HG03432 (cell line): Measurements from ENCODE around the gene LCNL1.

Source experiments
- ATAC-seq: cut with Tn5 transposase; IDR thresholded peaks from one replicate; pipeline ENCODE4 v1.9.1; 2021; ENCODE audit warnings: mild to moderate bottlenecking, moderate library complexity; ENCODE audit not compliant: unreplicated experiment

LCNL1 gene

GRCh38 chr9:136973618-136974617 is 8.9 kb upstream of the LCNL1 start:
- no peak for ATAC-seq

- ATAC-seq = no peak
Measured at GRCh38 chr9:136974817-136975535, 7.8 kb upstream of the LCNL1 start.

DNA sequence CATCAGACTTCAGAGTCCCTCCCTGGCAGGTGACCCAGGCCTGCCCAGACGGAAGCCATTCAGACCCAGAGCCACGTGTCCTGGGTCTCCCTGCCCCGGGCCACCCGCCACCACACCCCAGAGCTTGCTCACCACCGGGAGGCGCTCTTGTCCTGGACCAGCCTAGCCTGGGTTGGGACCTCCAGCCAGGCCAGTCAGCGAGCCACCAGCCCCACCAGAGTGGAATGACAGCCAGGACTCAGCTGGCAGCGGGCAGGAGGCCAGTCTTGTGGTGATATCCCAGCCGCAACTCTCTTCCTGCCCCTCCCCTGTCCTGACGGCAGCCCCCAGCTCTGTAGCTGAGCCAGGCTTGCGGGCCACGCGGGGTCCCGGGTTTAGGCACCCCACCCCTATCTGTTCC is 7.1 kb upstream of the LCNL1 start:
- no peak for ATAC-seq

- no peak for ATAC-seq
Measured at GRCh38 chr9:136977223-136977622, 5.6 kb upstream of the LCNL1 start, which contains the start of gene PTGDS. Gene PTGDS (plus strand): TSS chr9:136977504. CDS start chr9:136977579, 75 bp downstream.

DNA sequence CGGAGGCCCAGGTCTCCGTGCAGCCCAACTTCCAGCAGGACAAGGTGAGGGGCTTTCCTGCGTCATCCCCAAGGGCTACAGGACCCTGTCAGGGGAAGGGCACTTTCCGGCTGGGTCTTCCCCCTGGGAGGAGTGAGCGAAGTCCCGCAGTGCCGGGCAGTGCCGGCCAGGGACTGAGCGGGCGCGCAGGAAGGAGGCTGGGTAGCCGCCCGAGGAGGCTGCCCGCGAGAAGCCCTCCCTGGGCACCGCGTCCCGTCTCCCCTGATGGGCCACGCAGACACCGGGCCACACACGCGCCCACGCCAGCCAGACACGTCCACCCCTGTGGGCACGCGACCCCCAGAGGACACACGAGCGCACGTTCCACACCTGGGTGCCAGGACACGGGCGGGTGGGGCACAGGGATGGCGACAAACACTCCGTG is 5.1 kb upstream of the LCNL1 start:
- ATAC-seq = no peak

DNA sequence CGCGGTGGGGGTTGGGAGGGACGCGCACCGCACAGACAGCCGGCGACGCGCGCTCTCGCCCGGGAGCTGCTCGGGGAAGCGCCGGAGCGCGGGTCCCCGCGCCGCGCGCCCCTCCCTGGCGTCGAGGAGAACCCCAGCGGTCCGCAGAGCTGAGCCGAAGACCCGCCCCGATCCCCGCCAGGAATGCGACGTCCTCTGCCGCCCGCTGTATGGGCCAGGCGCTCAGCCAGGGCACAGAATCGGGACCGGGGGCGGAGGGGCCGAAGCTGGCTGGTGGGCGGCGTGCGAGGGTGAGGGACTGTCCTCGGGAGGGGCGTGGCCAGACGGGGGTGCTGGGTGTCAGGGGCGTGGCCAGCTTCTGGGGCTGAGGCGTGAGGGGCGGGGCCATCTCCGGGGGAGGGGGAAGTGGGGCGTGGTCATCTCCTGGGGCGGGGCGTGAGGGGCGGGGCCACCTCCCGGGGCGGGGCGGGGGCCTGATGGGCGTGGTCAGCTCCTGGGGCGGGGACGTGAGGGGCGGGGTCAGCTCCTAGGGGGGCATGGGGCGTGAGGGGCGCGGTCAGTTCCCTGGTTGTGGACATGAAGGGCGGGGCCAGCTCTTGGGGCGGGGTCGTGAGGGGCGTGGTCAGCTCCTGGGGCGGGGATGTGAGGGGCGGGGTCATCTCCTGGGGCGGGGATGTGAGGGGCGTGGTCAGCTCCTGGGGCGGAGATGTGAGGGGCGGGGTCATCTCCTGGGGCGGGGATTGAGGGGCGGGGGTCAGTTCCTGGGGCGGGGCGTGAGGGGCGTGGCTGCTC is 4.5 kb upstream of the LCNL1 start:
- ATAC-seq = no peak

DNA sequence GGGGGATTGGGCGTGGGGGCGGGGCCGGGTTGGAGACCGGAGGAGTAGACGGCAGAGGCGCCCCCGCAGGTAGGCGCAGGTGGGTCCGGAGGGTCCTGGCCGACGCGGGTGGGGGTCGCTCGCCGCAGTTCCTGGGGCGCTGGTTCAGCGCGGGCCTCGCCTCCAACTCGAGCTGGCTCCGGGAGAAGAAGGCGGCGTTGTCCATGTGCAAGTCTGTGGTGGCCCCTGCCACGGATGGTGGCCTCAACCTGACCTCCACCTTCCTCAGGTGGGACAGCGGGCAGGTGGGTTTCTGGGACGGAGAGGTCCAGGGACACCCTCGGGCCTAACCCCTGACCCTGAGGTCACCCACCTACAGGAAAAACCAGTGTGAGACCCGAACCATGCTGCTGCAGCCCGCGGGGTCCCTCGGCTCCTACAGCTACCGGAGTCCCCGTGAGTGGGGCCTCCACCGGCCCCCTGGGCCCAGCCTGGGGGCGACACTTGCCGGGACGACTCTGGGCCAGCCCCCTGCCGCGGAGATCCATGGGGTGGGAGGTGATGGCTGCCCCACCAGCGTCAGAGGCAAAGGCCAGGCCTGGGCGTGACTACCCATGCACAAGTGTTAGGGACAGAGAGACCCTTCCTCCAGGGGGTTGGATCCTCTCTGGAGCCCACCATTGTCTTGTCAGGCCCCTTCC is 3.8 kb upstream of the LCNL1 start:
- no peak for ATAC-seq

DNA sequence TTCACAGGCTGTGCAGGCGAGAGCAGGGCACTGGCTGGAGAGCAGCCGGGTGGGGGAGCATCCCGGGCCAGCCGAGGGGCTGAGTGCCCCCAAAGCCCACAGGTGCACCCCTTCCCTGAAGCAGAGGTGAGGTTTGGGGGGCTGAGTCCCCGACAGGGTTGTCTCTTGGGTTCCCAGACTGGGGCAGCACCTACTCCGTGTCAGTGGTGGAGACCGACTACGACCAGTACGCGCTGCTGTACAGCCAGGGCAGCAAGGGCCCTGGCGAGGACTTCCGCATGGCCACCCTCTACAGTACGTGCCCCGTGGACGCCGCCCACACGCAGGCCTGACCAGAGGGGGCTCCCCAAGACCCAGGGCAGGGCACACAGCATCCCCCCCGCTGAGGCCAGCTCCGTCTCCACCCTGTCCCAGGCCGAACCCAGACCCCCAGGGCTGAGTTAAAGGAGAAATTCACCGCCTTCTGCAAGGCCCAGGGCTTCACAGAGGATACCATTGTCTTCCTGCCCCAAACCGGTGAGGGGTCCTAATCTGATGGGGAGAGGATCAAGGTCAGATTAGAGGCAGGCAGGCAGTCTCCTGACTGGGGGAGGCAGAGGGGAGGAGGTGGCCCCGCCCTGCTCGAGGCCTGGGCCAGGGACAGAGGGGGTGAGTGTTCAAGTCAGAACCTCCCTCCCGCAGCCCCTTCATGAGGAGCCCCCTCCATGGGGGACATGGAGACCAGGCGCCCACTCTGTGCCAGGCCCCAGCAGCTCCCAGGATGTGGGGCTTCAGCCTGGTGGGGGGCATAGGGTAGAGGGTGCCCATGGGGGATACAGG is 2.8 kb upstream of the LCNL1 start:
- no peak for ATAC-seq

DNA sequence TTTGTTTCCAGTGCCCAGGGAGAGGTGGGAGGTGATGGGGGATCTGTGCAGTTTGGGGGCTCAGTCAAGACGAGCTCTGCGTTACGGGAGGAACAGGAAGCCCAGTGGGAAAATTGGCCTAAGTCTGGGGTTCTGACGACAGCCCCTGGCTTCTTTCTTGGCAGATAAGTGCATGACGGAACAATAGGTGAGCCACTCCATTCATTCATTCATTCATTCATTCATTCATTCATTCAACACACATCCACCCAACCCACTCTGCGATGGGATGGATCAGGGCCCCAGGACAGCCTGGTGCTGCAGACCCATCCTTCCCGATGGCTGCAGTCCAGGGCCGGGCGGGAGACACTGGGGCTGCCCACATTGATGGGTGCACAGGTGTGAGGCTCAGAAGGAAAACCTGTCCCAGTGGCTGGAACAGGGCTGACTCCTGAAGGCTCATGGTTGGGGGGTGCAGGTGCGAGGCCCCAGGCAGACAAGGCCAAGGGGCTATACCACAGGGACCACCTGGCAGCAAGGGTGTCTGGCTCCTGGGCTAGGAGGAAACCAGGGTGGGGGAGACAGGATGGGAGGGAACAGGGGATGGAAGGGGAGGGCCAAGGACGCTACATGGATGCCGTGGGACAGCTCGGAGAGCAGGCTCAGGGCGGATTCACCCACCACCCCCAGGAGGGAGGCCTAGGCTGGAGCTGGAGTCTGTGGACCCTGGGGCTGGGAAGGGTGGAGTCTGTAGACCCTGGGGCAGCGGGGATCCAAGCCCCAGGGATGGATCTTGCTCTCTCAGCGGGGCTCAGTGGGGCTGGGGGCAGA is 1.9 kb upstream of the LCNL1 start:
- no peak for ATAC-seq

GRCh38 chr9:136981588-136982231 is 1.1 kb upstream of the LCNL1 start:
- no peak for ATAC-seq

GRCh38 chr9:136983167-136983566 is 374 bp downstream of the LCNL1 start:
- no peak for ATAC-seq

GRCh38 chr9:136983656-136984314 is 992 bp downstream of the LCNL1 start:
- ATAC-seq = no peak

GRCh38 chr9:136984464-136985026 is 1.8 kb downstream of the LCNL1 start:
- no peak for ATAC-seq

- no peak for ATAC-seq
Measured at GRCh38 chr9:136985027-136985602, 2.3 kb downstream of the LCNL1 start.

DNA sequence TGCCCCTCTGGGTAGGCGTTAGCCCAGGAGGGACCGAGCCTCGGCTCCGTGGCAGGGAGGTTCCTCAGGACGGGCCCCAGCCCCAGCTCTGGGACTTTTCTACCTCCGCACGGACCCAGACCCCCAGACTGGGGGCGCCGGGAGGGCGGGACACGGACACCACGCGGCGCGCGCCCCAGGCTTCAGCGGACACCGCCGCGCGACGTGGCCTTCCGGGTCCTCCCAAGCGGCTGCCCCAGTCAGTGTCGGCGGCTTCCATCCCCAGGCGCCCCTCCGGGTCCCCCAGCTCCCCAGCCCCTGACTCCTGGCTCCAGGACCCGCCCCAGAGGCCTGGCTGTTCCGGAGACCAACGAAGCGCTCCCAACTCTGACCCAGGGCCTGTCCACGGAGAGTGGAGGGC is 3.1 kb downstream of the LCNL1 start:
- ATAC-seq = no peak

GRCh38 chr9:136988872-136989271 is 6.1 kb downstream of the LCNL1 start:
- ATAC-seq = no peak

GRCh38 chr9:136990242-136990911 is 7.6 kb downstream of the LCNL1 start:
- ATAC-seq = no peak
